Fibroblast of lung (primary cell): Measurements from ENCODE around the gene MAP3K6.

Source experiments
- CTCF ChIP-seq, 2 donors: IDR thresholded peaks in 1 of 2; conservative IDR thresholded peaks in 1 of 2; 1 replicate in 1 of 2; 2 replicates in 1 of 2; pipeline ENCODE4 v1.5.1; 2011 to 2012; ENCODE audit warnings: low read length in 2 of 2, control low read depth in 1 of 2, inconsistent platforms in 1 of 2, low read depth in 1 of 2, mild to moderate bottlenecking in 1 of 2
- EZH2 ChIP-seq: IDR thresholded peaks from 2 replicates; pipeline ENCODE4 v1.5.1; 2012; ENCODE audit warnings: low read length, control low read depth, mild to moderate bottlenecking; ENCODE audit errors: missing control alignments

GRCh38 chr1:27406362-27406680 lies 39.6 kb upstream of the MAP3K6 start:
- TF ChIP-seq CTCF (conservative IDR thresholded peaks at IDR 0.05 in 1 of 2, IDR thresholded peaks at IDR 0.05 in 1 of 2; ENCODE audit: low read depth in 1 of 2, low read length in 2 of 2) (no peak), EZH2 (no peak)
